Psoas muscle (tissue), 8 donors: Measurements from ENCODE around the gene CACNA1B. TPM values are rescaled to one million over a fixed set of nuclear protein-coding genes. Genes with fewer than 3 reads are reported as not detected.

Experiments used
- ATAC-seq, 4 donors: fragments of 200-7000 bp; cut with Tn5 transposase; one replicate each; pipeline ENCODE4 v1.9.1; 2020; ENCODE audit warnings: moderate library complexity in 3 of 4, mild to moderate bottlenecking in 2 of 4
- DNase-seq, 2 donors: peaks; one replicate each; pipeline ENCODE4 v3.0.0-alpha.2; 2020
- H3K27ac ChIP-seq: fragments of 200-600 bp; one replicate; pipeline ENCODE4 v1.8.0; 2022
- H3K27me3 ChIP-seq, 3 donors: fragments of 200-600 bp in 1 of 3; one replicate each; pipeline versions ENCODE4 v1.6.1 to v1.8.0; 2013 to 2022; ENCODE audit warnings: low read length in 2 of 3, mild to moderate bottlenecking in 2 of 3, moderate library complexity in 1 of 3; ENCODE audit not compliant: insufficient read depth in 3 of 3
- H3K36me3 ChIP-seq, 2 donors: fragments of 200-600 bp in 1 of 2; one replicate each; pipeline versions ENCODE4 v1.6.1 to v1.8.0; 2013 to 2022; ENCODE audit warnings: low read depth in 1 of 2, mild to moderate bottlenecking in 1 of 2, moderate library complexity in 1 of 2; ENCODE audit not compliant: insufficient read depth in 1 of 2
- H3K4me1 ChIP-seq: fragments of 200-600 bp; one replicate; pipeline ENCODE4 v1.8.0; 2022
- H3K4me3 ChIP-seq: fragments of 200-600 bp; one replicate; pipeline ENCODE4 v1.8.0; 2022; ENCODE audit warnings: mild to moderate bottlenecking
- H3K9me3 ChIP-seq: fragments of 200-600 bp; one replicate; pipeline ENCODE4 v1.8.0; 2022
- CTCF ChIP-seq: fragments of 200-600 bp; IDR thresholded peaks from one replicate; pipeline ENCODE4 v1.8.0; 2022; ENCODE audit warnings: antibody characterized with exemption
- WGBS, 3 donors: extraction: QIAGEN DNeasy Blood & Tissue Kit; methylation state at CpG; one replicate each; pipeline versions ENCODE4 v1.1.6 to v1.1.7; 2013; 5-methylcytosine and 5-hydroxymethylcytosine counted together
- intact Hi-C, 2 donors: fragments of 100-400 bp; cut with DNase I; formaldehyde crosslinking; loops; one replicate each; pipeline versions ENCODE4 v1.11.0 to v1.14.2; 2022
- polyA plus RNA-seq, 3 donors: library from polyadenylated mRNA; stranded (reverse); fragments of 200-250 nt; gene quantifications; one replicate each; pipeline ENCODE4 v1.2.3, GENCODE V29; 2013
- total RNA-seq, 4 donors: library from RNA; stranded (reverse); fragmentation: NEBNext Ultra II Directional in 2 of 4; extraction: Animal tissue kit (Norgen Biotek cat#: 25700) in 2 of 4; gene quantifications; one replicate each; pipeline versions ENCODE4 v1.2.1 to v1.2.4, GENCODE V29; 2021 to 2023
- donor health status: healthy with polysubstance abuse.
- donor health status: DM: no; HTN: no; CAD: no; lungs with moderate emphysema.
- donor health status: Bipolar disorder and iron deficiency.
- donor health status: healthy.
- donor health status: DM: yes; HTN: yes; CAD: no.
- donor health status: DM: no; HTN: no; CAD: no.
- donor health status: DM: no; HTN: no; CAD: no.
- donor health status: DM: yes; HTN: yes; CAD: no.

The CACNA1B gene
- total and polyA plus RNA-seq, 7 donors: 0.01 to 0.02 TPM; not detected in 5

GRCh38 chr9:138077126-138077525 lies 199.5 kb downstream of the CACNA1B start:
- no peaks in the 10 kb centered on the region for H3K9me3 ChIP-seq
- peaks cover 0 to 13% (median 3%) of the 10 kb centered on the region in 3 donors for H3K27me3 ChIP-seq
- H3K36me3 ChIP-seq: no peaks in the 10 kb centered on the region
- H3K27ac ChIP-seq: no peak overlapping the region
- H3K4me1 ChIP-seq: no peaks in the 10 kb centered on the region
- 80 to 89% (median 87%) methylated on average over 9 of the region's 9 CpGs for WGBS, 3 donors
- no peak for ATAC-seq
- H3K4me3 ChIP-seq: no peak overlapping the region
- no peak for DNase-seq
- no peak for TF ChIP-seq CTCF
- intact Hi-C loops: no loop called here

GRCh38 chr9:138077898-138078540 lies 200.4 kb downstream of the CACNA1B start:
- Histone ChIP-seq H3K27ac (no peak overlapping the region), H3K4me1 (no peaks in the 10 kb centered on the region), H3K9me3 (no peaks in the 10 kb centered on the region), H3K4me3 (no peak overlapping the region), H3K27me3 (peaks cover 0 to 13% (median 3%) of the 10 kb centered on the region in 3 donors), H3K36me3 (no peaks in the 10 kb centered on the region)
- intact Hi-C loops: no loop called here
- DNase-seq (no peak), ATAC-seq (no peak)
- 73 to 87% (median 76%) methylated on average over 13 of the region's 13 CpGs for WGBS, 3 donors
- no peak for TF ChIP-seq CTCF

GRCh38 chr9:138078846-138079245 lies 201.3 kb downstream of the CACNA1B start:
- no peak for TF ChIP-seq CTCF
- no peaks in the 10 kb centered on the region for H3K9me3 ChIP-seq
- no peaks in the 10 kb centered on the region for H3K4me1 ChIP-seq
- intact Hi-C loops: no loop called here
- WGBS, 3 donors: 81 to 90% (median 87%) methylated on average over 9 of the region's 9 CpGs
- ATAC-seq (no peak), DNase-seq (no peak)
- H3K4me3 ChIP-seq: no peak overlapping the region
- H3K27ac ChIP-seq: no peak overlapping the region
- no peaks in the 10 kb centered on the region for H3K36me3 ChIP-seq
- peaks cover 0 to 13% (median 0%) of the 10 kb centered on the region in 3 donors for H3K27me3 ChIP-seq

GRCh38 chr9:138080979-138081378 lies 203.4 kb downstream of the CACNA1B start:
- intact Hi-C loops: no loop called here
- Histone ChIP-seq H3K4me3 (no peak overlapping the region), H3K27me3 (peaks cover 0 to 13% (median 0%) of the 10 kb centered on the region in 3 donors), H3K9me3 (peaks cover 7% of the 10 kb centered on the region), H3K4me1 (no peaks in the 10 kb centered on the region), H3K27ac (no peak overlapping the region), H3K36me3 (no peaks in the 10 kb centered on the region)
- no peak for TF ChIP-seq CTCF
- no peak for ATAC-seq
- no peak for DNase-seq
- 68 to 81% (median 79%) methylated on average over 5 of the region's 5 CpGs for WGBS, 3 donors
